Lung (tissue), 12 donors: Measurements from ENCODE around the gene PRSS50. TPM values are rescaled to one million over a fixed set of nuclear protein-coding genes. Genes with fewer than 3 reads are reported as not detected.

ENCODE experiments used
- ATAC-seq: fragments of 200-7000 bp; cut with Tn5 transposase; one replicate; pipeline ENCODE4 v1.9.1; 2020; ENCODE audit warnings: moderate number of reproducible peaks; ENCODE audit not compliant: insufficient read depth, low FRiP score
- DNase-seq, 3 donors: peaks; one replicate each; pipeline ENCODE4 v3.0.0-alpha.2; 2013 to 2017
- H3K27ac ChIP-seq, 2 donors: one replicate each; pipeline ENCODE4 v1.5.1; 2013; ENCODE audit warnings: mild to moderate bottlenecking in 2 of 2, moderate library complexity in 2 of 2, control low read depth in 1 of 2, inconsistent platforms in 1 of 2, low read depth in 1 of 2, low read length in 1 of 2
- H3K27me3 ChIP-seq, 3 donors: one replicate each; pipeline ENCODE4 v1.5.1; 2013; ENCODE audit warnings: low read length in 2 of 3; ENCODE audit not compliant: control insufficient read depth in 3 of 3, insufficient read depth in 3 of 3
- H3K36me3 ChIP-seq, 4 donors: one replicate each; pipeline ENCODE4 v1.5.1; 2013; ENCODE audit warnings: low read length in 4 of 4, mild to moderate bottlenecking in 1 of 4, moderate library complexity in 1 of 4; ENCODE audit not compliant: control insufficient read depth in 4 of 4, insufficient read depth in 4 of 4
- H3K4me1 ChIP-seq, 5 donors: one replicate each; pipeline ENCODE4 v1.5.1; 2013; ENCODE audit warnings: low read length in 5 of 5, mild to moderate bottlenecking in 2 of 5, moderate library complexity in 1 of 5; ENCODE audit not compliant: control insufficient read depth in 5 of 5, insufficient read depth in 5 of 5
- H3K4me3 ChIP-seq: one replicate; pipeline ENCODE4 v1.5.1; 2013; ENCODE audit warnings: mild to moderate bottlenecking, control low read depth, moderate library complexity
- H3K9ac ChIP-seq, 2 donors: one replicate each; pipeline ENCODE4 v1.5.1; 2013; ENCODE audit warnings: low read length in 2 of 2, control low read depth in 1 of 2; ENCODE audit not compliant: insufficient read depth in 1 of 2
- H3K9me3 ChIP-seq, 4 donors: one replicate each; pipeline ENCODE4 v1.5.1; 2013; ENCODE audit warnings: low read length in 3 of 4, mild to moderate bottlenecking in 1 of 4, moderate library complexity in 1 of 4; ENCODE audit not compliant: control insufficient read depth in 4 of 4, insufficient read depth in 3 of 4
- CTCF ChIP-seq: IDR thresholded peaks from 2 replicates; pipeline ENCODE4 v1.5.1; 2012; ENCODE audit warnings: mild to moderate bottlenecking; ENCODE audit errors: control extremely low read depth, extremely low read depth
- WGBS, 2 donors: extraction: QIAGEN DNeasy Blood & Tissue Kit; methylation state at CpG; one replicate each; pipeline ENCODE4 v1.1.7; 2013; 5-methylcytosine and 5-hydroxymethylcytosine counted together
- polyA plus RNA-seq, 2 donors: library from polyadenylated mRNA; stranded (reverse); fragments of 200-250 nt; gene quantifications; one replicate each; pipeline ENCODE4 v1.2.1, GENCODE V29; 2013
- total RNA-seq, 2 donors: library from RNA; depleted of rRNA in 1 of 2; stranded (reverse); fragments of >200 nt in 1 of 2; gene quantifications; one replicate each; pipeline ENCODE4 v1.2.1, GENCODE V29; 2014 to 2021
- donor health status: control.
- donor health status: control.
- donor health status: Bipolar disorder and iron deficiency.
- donor health status: healthy.
- donor health status: DM: yes; HTN: yes; CAD: no.

Gene PRSS50
- total and polyA plus RNA-seq, 4 donors: 0.08 to 2.2 (median 0.31) TPM

- ATAC-seq: no peak
- H3K27ac ChIP-seq: peak within 1 kb of the TSS in 1 of 2 donors; percentile 33
- 9 to 12% methylated on average over 40 to 51 of the region's 51 CpGs for WGBS, 2 donors
These were observed 16.3 kb downstream of the PRSS50 start, which contains the start of gene TMIE for GRCh38 chr3:46701181-46701939. TMIE (plus strand) TSS chr3:46701392; CDS start chr3:46701488, 96 bp downstream.

GRCh38 chr3:46700772-46701171 is 16.9 kb downstream of the PRSS50 start:
- no peak for ATAC-seq
- no peak overlapping the region for H3K4me3 ChIP-seq
- no peak overlapping the region for H3K27ac ChIP-seq
- H3K9ac ChIP-seq: no peak overlapping the region
- peaks cover 0 to 18% (median 6%) of the 10 kb centered on the region in 5 donors for H3K4me1 ChIP-seq
- TF ChIP-seq CTCF: no peak
- WGBS, 2 donors: 50 to 70% methylated on average over 4 of the region's 4 CpGs
- no peaks in the 10 kb centered on the region for H3K9me3 ChIP-seq
- peaks cover 0 to 8% (median 5%) of the 10 kb centered on the region in 3 donors for H3K27me3 ChIP-seq
- DNase-seq: peak; percentile 44 to 52 (median 45)
- H3K36me3 ChIP-seq: no peaks in the 10 kb centered on the region

More at GRCh38 chr3:46701181-46701939, 16.3 kb downstream of the PRSS50 start, which contains the start of gene TMIE:
- Histone ChIP-seq H3K36me3 (no peaks in the 10 kb centered on the region), H3K4me3 (no peak within 1 kb of the TSS), H3K9me3 (no peaks in the 10 kb centered on the region), H3K27me3 (peaks cover 0 to 8% (median 5%) of the 10 kb centered on the region in 3 donors), H3K4me1 (peaks cover 0 to 13% (median 5%) of the 10 kb centered on the region in 5 donors), H3K9ac (no peak within 1 kb of the TSS)
- DNase-seq: no peak
- TF ChIP-seq CTCF: no peak

- Histone ChIP-seq H3K27ac (peak overlapping the region in 1 of 2 donors; percentile 33), H3K27me3 (peaks cover 0 to 8% (median 5%) of the 10 kb centered on the region in 3 donors), H3K4me1 (peaks cover 0 to 26% (median 6%) of the 10 kb centered on the region in 5 donors), H3K9ac (no peak overlapping the region), H3K4me3 (no peak overlapping the region), H3K9me3 (no peaks in the 10 kb centered on the region), H3K36me3 (no peaks in the 10 kb centered on the region)
- no peak for TF ChIP-seq CTCF
- peak; percentile 50 for ATAC-seq
- peak in 1 of 3 donors; percentile 13 for DNase-seq
- 64 to 77% methylated on average over 8 of the region's 8 CpGs for WGBS, 2 donors
These were observed 17.8 kb downstream of the PRSS50 start for GRCh38 chr3:46699676-46700523.
